Ovary (tissue), 9 donors: Measurements from ENCODE around the gene CCR3. TPM values are rescaled to one million over a fixed set of nuclear protein-coding genes. Genes with fewer than 3 reads are reported as not detected.

Experiments
- DNase-seq, 5 donors: peaks; one replicate each; pipeline ENCODE4 v3.0.0-alpha.2; 2019 to 2020
- H3K27ac ChIP-seq, 2 donors: fragments of 200-600 bp; one replicate each; pipeline versions ENCODE4 v1.5.1 to v1.8.0; 2019 to 2022
- H3K27me3 ChIP-seq: fragments of 200-600 bp; one replicate; pipeline ENCODE4 v1.8.0; 2022
- H3K36me3 ChIP-seq: fragments of 200-600 bp; sonication (generic); one replicate; pipeline ENCODE4 v1.5.1; 2019
- H3K4me1 ChIP-seq: one replicate; pipeline ENCODE4 v1.8.1; 2013; ENCODE audit warnings: mild to moderate bottlenecking, moderate library complexity; ENCODE audit not compliant: insufficient read depth
- H3K4me3 ChIP-seq: fragments of 200-600 bp; sonication (generic); one replicate; pipeline ENCODE4 v1.5.1; 2017
- H3K9me3 ChIP-seq, 2 donors: fragments of 200-600 bp in 1 of 2; sonication (generic) in 1 of 2; one replicate each; pipeline versions ENCODE4 v1.5.1 to v1.8.1; 2013 to 2019; ENCODE audit warnings: mild to moderate bottlenecking in 1 of 2, moderate library complexity in 1 of 2
- CTCF ChIP-seq, 3 donors: fragments of 450-650 bp in 2 of 3; fragments of 200-600 bp in 1 of 3; IDR thresholded peaks; one replicate each; pipeline versions ENCODE4 v1.5.1 to v1.8.0; 2016 to 2022; ENCODE audit warnings: antibody characterized with exemption in 3 of 3, mild to moderate bottlenecking in 1 of 3
- EP300 ChIP-seq: sonication (generic); formaldehyde crosslinking; IDR thresholded peaks from one replicate; pipeline ENCODE4 v1.6.1; 2017; ENCODE audit warnings: antibody characterized with exemption
- POLR2A ChIP-seq: fragments of 450-650 bp; IDR thresholded peaks from one replicate; pipeline ENCODE4 v1.6.1; 2017; ENCODE audit warnings: antibody characterized with exemption, mild to moderate bottlenecking, moderate library complexity
- intact Hi-C, 4 donors: fragments of 100-400 bp; cut with DNase I; formaldehyde crosslinking; loops; one replicate each; pipeline versions ENCODE4 v1.11.0 to v1.15.1; 2022 to 2023
- polyA plus RNA-seq, 2 donors: library from polyadenylated mRNA; stranded (reverse); fragments of 200-250 nt in 1 of 2; fragments of 350-450 nt in 1 of 2; fragmentation: Illumina TruSeq in 1 of 2; extraction: RNeasy Lipid Tissue Mini Kit (QIAGEN cat#74804) in 1 of 2; gene quantifications; one replicate each; pipeline ENCODE4 v1.2.3, GENCODE V29; 2013 to 2014
- total RNA-seq, 7 donors: library from RNA; depleted of rRNA in 2 of 7; stranded (reverse); fragments of >200 nt in 2 of 7; fragmentation: NEBNext Ultra II Directional in 3 of 7; extraction: Animal tissue kit (Norgen Biotek cat#: 25700) in 3 of 7; gene quantifications; one replicate each; pipeline versions ENCODE4 v1.1.0 to v1.2.4, GENCODE V29; 2016 to 2023
- donor health status: DM: no; HTN: no; CAD: no; lungs with moderate emphysema.
- donor health status: DM: no; HTN: no; CAD: no.
- donor health status: Bipolar disorder and iron deficiency.
- donor health status: DM: yes; HTN: yes; CAD: no.
- donor health status: DM: no; HTN: no; CAD: no.
- donor health status: DM: yes; HTN: yes; CAD: no.

Gene CCR3
- total and polyA plus RNA-seq, 9 donors: not detected

GRCh38 chr3:46314517-46314916 lies 72.3 kb downstream of the CCR3 start:
- Histone ChIP-seq H3K4me3 (no peak overlapping the region), H3K9me3 (no peaks in the 10 kb centered on the region), H3K27me3 (no peaks in the 10 kb centered on the region), H3K4me1 (no peaks in the 10 kb centered on the region), H3K36me3 (no peaks in the 10 kb centered on the region), H3K27ac (no peak overlapping the region)
- no peak for TF ChIP-seq EP300
- TF ChIP-seq CTCF (IDR thresholded peaks at IDR 0.05): no peak
- TF ChIP-seq POLR2A: no peak
- DNase-seq: no peak
- intact Hi-C loops: no loop called here

GRCh38 chr3:46316206-46316605 lies 73.9 kb downstream of the CCR3 start:
- H3K4me1 ChIP-seq: no peaks in the 10 kb centered on the region
- no peaks in the 10 kb centered on the region for H3K9me3 ChIP-seq
- no peak for DNase-seq
- no peak overlapping the region for H3K4me3 ChIP-seq
- H3K27me3 ChIP-seq: no peaks in the 10 kb centered on the region
- no peak for TF ChIP-seq POLR2A
- no peak for TF ChIP-seq CTCF (IDR thresholded peaks at IDR 0.05)
- TF ChIP-seq EP300: no peak
- intact Hi-C loops: no loop called here
- H3K27ac ChIP-seq: no peak overlapping the region
- H3K36me3 ChIP-seq: no peaks in the 10 kb centered on the region

Other genes with a start within 250 kb of the CCR3 start
- gene FYCO1, start 246.6 kb upstream of the CCR3 start, total RNA-seq: 10 to 100 TPM; 30.2 to 81.0 (median 52.8) TPM
- 10 to 100 TPM; 32.0 to 61.0 TPM for gene FYCO1, start 246.6 kb upstream of the CCR3 start, polyA plus RNA-seq
- gene XCR1, start 215.0 kb upstream of the CCR3 start, total RNA-seq: under 1 TPM in 5 of 7 donors, not detected in 2; under 0.01 to 0.18 (median 0.05) TPM
- 1 to 10 TPM in 1 of 2 donors, under 1 TPM in 1; 0.04 to 1.2 TPM for gene XCR1, start 215.0 kb upstream of the CCR3 start, polyA plus RNA-seq
- gene CCR1, start 34.1 kb upstream of the CCR3 start, total RNA-seq: 1 to 10 TPM; 2.2 to 8.0 (median 3.5) TPM
- gene CCR1, start 34.1 kb upstream of the CCR3 start, polyA plus RNA-seq: 10 to 100 TPM in 1 of 2 donors, 1 to 10 TPM in 1; 2.1 to 14.6 TPM
- 1 to 10 TPM in 1 of 7 donors, under 1 TPM in 6; 0.34 to 1.8 (median 0.43) TPM for gene CCR2, start 111.7 kb downstream of the CCR3 start, total RNA-seq
- gene CCR2, start 111.7 kb downstream of the CCR3 start, polyA plus RNA-seq: 1 to 10 TPM in 1 of 2 donors, under 1 TPM in 1; 0.40 to 6.0 TPM
- 1 to 10 TPM in 3 of 7 donors, under 1 TPM in 4; 0.23 to 2.1 (median 0.92) TPM for gene CCR5, start 128.5 kb downstream of the CCR3 start, total RNA-seq
- gene CCR5, start 128.5 kb downstream of the CCR3 start, polyA plus RNA-seq: 1 to 10 TPM in 1 of 2 donors, under 1 TPM in 1; 0.45 to 7.4 TPM
- 1 to 10 TPM in 3 of 7 donors, under 1 TPM in 3, not detected in 1; 0.72 to 4.4 (median 1.0) TPM for gene CCRL2, start 164.8 kb downstream of the CCR3 start, total RNA-seq
- gene CCRL2, start 164.8 kb downstream of the CCR3 start, polyA plus RNA-seq: 1 to 10 TPM; 1.2 to 5.4 TPM
- 10 to 100 TPM in 1 of 7 donors, 1 to 10 TPM in 4, under 1 TPM in 2; 0.56 to 23.7 (median 1.2) TPM for gene LTF, start 222.4 kb downstream of the CCR3 start, total RNA-seq
- gene LTF, start 222.4 kb downstream of the CCR3 start, polyA plus RNA-seq: 1 to 10 TPM in 1 of 2 donors, under 1 TPM in 1; 0.86 to 1.5 TPM